Neuronal stem cell (in vitro differentiated cells): Measurements from ENCODE around the gene ZNF215.

ENCODE experiments used
- DNase-seq: peaks from one replicate; pipeline ENCODE4 v3.0.0-alpha.2; 2013; ENCODE audit warnings: low spot score
- H2AFZ ChIP-seq: one replicate; pipeline ENCODE4 v1.6.1; 2013; ENCODE audit warnings: mild to moderate bottlenecking, low read length, inconsistent platforms
- H2AK5ac ChIP-seq: 2 replicates; pipeline ENCODE4 v1.6.1; 2013; ENCODE audit warnings: low read depth, mild to moderate bottlenecking, inconsistent platforms, low read length, moderate library complexity, mixed read lengths
- H2BK120ac ChIP-seq: 2 replicates; pipeline ENCODE4 v1.6.1; 2013; ENCODE audit warnings: low read depth, mild to moderate bottlenecking, inconsistent platforms, low read length, moderate library complexity, mixed read lengths
- H2BK12ac ChIP-seq: one replicate; pipeline ENCODE4 v1.6.1; 2013; ENCODE audit warnings: low read length, inconsistent platforms
- H2BK15ac ChIP-seq: 2 replicates; pipeline ENCODE4 v1.6.1; 2013; ENCODE audit warnings: mild to moderate bottlenecking, low read length, inconsistent platforms, mixed read lengths
- H2BK5ac ChIP-seq: one replicate; pipeline ENCODE4 v1.6.1; 2013; ENCODE audit warnings: inconsistent platforms, mild to moderate bottlenecking, low read length, moderate library complexity
- H3K14ac ChIP-seq: one replicate; pipeline ENCODE4 v1.6.1; 2013; ENCODE audit warnings: low read length, inconsistent platforms
- H3K18ac ChIP-seq: 2 replicates; pipeline ENCODE4 v1.6.1; 2013; ENCODE audit warnings: low read length, inconsistent platforms
- H3K23ac ChIP-seq: 2 replicates; pipeline ENCODE4 v1.6.1; 2013; ENCODE audit warnings: low read depth, mild to moderate bottlenecking, mixed read lengths, low read length, inconsistent platforms; ENCODE audit not compliant: poor library complexity
- H3K27ac ChIP-seq: replicated peaks from 3 replicates; pipeline ENCODE4 v1.5.1; 2013; ENCODE audit warnings: low read length, inconsistent platforms
- H3K27me3 ChIP-seq, 3 experiments: 2 replicates each; pipeline ENCODE4 v1.6.1; 2013; ENCODE audit warnings: low read length in 3 of 3, mild to moderate bottlenecking in 2 of 3, inconsistent platforms in 1 of 3, low read depth in 1 of 3, mixed read lengths in 1 of 3, moderate library complexity in 1 of 3; ENCODE audit not compliant: control insufficient read depth in 3 of 3, insufficient read depth in 3 of 3
- H3K36me3 ChIP-seq, 2 donors: replicated peaks in 1 of 2; 2 replicates each; pipeline ENCODE4 v1.6.1; 2013; ENCODE audit warnings: low read length in 2 of 2; ENCODE audit not compliant: control insufficient read depth in 2 of 2, insufficient read depth in 2 of 2
- H3K4ac ChIP-seq: 2 replicates; pipeline ENCODE4 v1.6.1; 2013; ENCODE audit warnings: inconsistent platforms, mild to moderate bottlenecking, low read length, moderate library complexity
- H3K4me1 ChIP-seq, 2 donors: 1 replicate in 1 of 2; 2 replicates in 1 of 2; pipeline ENCODE4 v1.6.1; 2013; ENCODE audit warnings: low read length in 2 of 2, low read depth in 1 of 2; ENCODE audit not compliant: control insufficient read depth in 2 of 2, insufficient read depth in 1 of 2
- H3K4me2 ChIP-seq: one replicate; pipeline ENCODE4 v1.6.1; 2013; ENCODE audit warnings: mild to moderate bottlenecking, low read length, inconsistent platforms; ENCODE audit not compliant: insufficient read depth, poor library complexity, severe bottlenecking
- H3K4me3 ChIP-seq, 2 donors: 2 replicates each; pipeline ENCODE4 v1.5.1; 2013; ENCODE audit warnings: low read length in 2 of 2, mild to moderate bottlenecking in 2 of 2, inconsistent platforms in 1 of 2, moderate library complexity in 1 of 2
- H3K79me1 ChIP-seq: one replicate; pipeline ENCODE4 v1.6.1; 2013; ENCODE audit warnings: low read depth, mild to moderate bottlenecking, inconsistent platforms, low read length, moderate library complexity
- H3K9ac ChIP-seq: one replicate; pipeline ENCODE4 v1.6.1; 2013; ENCODE audit warnings: mild to moderate bottlenecking, low read depth, low read length, inconsistent platforms; ENCODE audit not compliant: poor library complexity
- H3K9me3 ChIP-seq, 2 donors: replicated peaks in 1 of 2; 2 replicates each; pipeline versions ENCODE3 to v1.6.1; 2013; ENCODE audit warnings: low read length in 2 of 2, mild to moderate bottlenecking in 2 of 2, inconsistent platforms in 1 of 2, low read depth in 1 of 2, mixed read lengths in 1 of 2, moderate library complexity in 1 of 2; ENCODE audit not compliant: control insufficient read depth in 2 of 2, insufficient read depth in 1 of 2
- H4K8ac ChIP-seq: one replicate; pipeline ENCODE4 v1.6.1; 2013; ENCODE audit warnings: low read depth, mild to moderate bottlenecking, inconsistent platforms, low read length, moderate library complexity
- H4K91ac ChIP-seq: one replicate; pipeline ENCODE4 v1.6.1; 2013; ENCODE audit warnings: low read length, low read depth, mild to moderate bottlenecking, inconsistent platforms; ENCODE audit not compliant: poor library complexity
- WGBS, 2 donors: extraction: QIAGEN DNeasy Blood & Tissue Kit; methylation state at CpG; one replicate each; pipeline ENCODE4 v1.1.7; 2013; ENCODE audit warnings: missing lambda C conversion rate in 2 of 2, mixed read lengths in 1 of 2; ENCODE audit not compliant: insufficient read length in 2 of 2, insufficient replicate concordance in 1 of 2; ENCODE audit errors: extremely low coverage in 2 of 2; 5-methylcytosine and 5-hydroxymethylcytosine counted together

The ZNF215 gene

DNA sequence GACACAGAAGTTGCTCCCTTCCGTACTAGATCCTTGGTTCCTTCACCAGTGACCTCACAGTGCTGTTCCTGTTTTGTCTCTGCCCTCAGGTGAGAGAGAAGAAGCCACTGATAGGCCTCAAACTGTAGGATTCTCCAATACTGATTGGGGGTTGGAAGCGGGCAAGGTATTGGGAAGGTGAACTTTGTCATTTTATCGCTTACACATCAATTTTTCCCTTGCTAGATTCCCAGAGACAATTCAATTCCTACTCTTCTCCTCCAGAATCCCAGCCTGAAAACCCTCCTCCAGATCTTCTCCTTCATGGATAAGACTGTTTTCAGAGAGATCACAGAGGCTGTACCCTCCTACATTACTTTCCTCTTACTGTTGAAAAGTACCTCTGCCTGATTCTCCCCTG lies 14.8 kb upstream of the ZNF215 start:
- no peak overlapping the region for H2AK5ac ChIP-seq
- no peak overlapping the region for H2BK15ac ChIP-seq
- no CpG with 5 or more reads among the region's 3 CpGs for WGBS, 2 donors
- H3K9me3 ChIP-seq, result no peaks in the 10 kb centered on the region
- no peak overlapping the region for H3K18ac ChIP-seq
- H3K27ac ChIP-seq, result no peak overlapping the region
- H3K9ac ChIP-seq, result no peak overlapping the region
- no peaks in the 10 kb centered on the region for H3K4me1 ChIP-seq
- H3K4me3 ChIP-seq, result peak overlapping the region in 1 of 2 donors; percentile 22
- DNase-seq, result no peak
- H4K8ac ChIP-seq, result no peak overlapping the region
- no peak overlapping the region for H3K4ac ChIP-seq
- no peak overlapping the region for H2BK120ac ChIP-seq
- no peak overlapping the region for H3K14ac ChIP-seq
- H3K4me2 ChIP-seq, result no peak overlapping the region
- H3K27me3 ChIP-seq, result no peaks in the 10 kb centered on the region
- H2BK5ac ChIP-seq, result no peak overlapping the region
- H3K36me3 ChIP-seq, result no peaks in the 10 kb centered on the region
- no peaks in the 10 kb centered on the region for H3K79me1 ChIP-seq
- no peak overlapping the region for H4K91ac ChIP-seq
- H3K23ac ChIP-seq, result no peak overlapping the region
- no peak overlapping the region for H2BK12ac ChIP-seq
- H2AFZ ChIP-seq, result no peak overlapping the region

DNA sequence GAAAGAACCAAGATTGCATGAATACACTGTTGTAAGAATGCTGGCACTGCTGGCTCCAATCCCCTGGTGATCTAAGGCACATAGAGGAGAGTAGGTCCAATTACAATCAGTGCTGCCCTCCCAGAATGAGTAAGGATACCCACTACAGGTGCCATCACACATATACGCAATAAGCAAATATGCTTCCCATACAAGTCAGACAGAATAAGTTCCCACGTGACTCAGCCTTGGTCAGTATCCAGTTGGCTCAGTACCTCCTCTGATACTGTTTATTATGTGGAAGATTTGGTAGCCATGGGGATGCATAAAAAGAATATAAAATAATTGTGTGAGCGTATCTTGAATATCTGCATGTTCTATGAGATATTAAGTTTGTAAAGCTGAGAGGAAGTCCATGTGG lies 14.3 kb upstream of the ZNF215 start:
- Histone ChIP-seq H3K79me1 (no peaks in the 10 kb centered on the region), H2AFZ (no peak overlapping the region), H2BK5ac (no peak overlapping the region), H3K18ac (no peak overlapping the region), H3K27ac (no peak overlapping the region), H3K14ac (no peak overlapping the region), H3K9me3 (no peaks in the 10 kb centered on the region), H3K4me2 (no peak overlapping the region), H4K91ac (no peak overlapping the region), H2BK15ac (no peak overlapping the region), H3K4ac (no peak overlapping the region), H3K9ac (no peak overlapping the region), H3K23ac (no peak overlapping the region), H4K8ac (no peak overlapping the region), H3K4me1 (no peaks in the 10 kb centered on the region), H2BK120ac (no peak overlapping the region), H3K27me3 (no peaks in the 10 kb centered on the region), H2AK5ac (no peak overlapping the region), H3K4me3 (no peak overlapping the region), H3K36me3 (no peaks in the 10 kb centered on the region), H2BK12ac (no peak overlapping the region)
- DNase-seq, result no peak
- 100% methylated on average over 1 of the region's 3 CpGs; no CpG with 5 or more reads in 1 of the 2 donors for WGBS, 2 donors

DNA sequence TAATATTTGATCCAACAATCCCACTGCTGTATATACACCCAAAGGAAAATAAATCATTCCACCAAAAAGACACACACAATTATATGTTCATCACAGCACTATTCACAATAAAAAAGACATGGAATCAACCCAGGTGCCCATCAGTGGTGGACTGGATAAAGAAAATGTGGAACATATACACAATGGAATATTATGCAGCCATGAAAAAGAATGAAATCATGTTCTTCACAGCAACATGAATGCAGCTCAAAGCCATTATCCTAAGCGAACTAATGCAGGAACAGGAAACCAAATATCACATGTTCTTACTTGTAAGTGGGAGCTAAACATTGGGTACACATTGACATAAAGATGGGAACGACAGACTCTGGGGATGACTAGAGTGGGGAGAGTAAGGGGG lies 6.5 kb upstream of the ZNF215 start:
- Histone ChIP-seq H2AFZ (no peak overlapping the region), H3K36me3 (no peaks in the 10 kb centered on the region), H4K8ac (no peak overlapping the region), H3K79me1 (no peaks in the 10 kb centered on the region), H3K9ac (no peak overlapping the region), H3K23ac (no peak overlapping the region), H3K4me1 (no peaks in the 10 kb centered on the region), H2BK5ac (no peak overlapping the region), H3K4me2 (no peak overlapping the region), H3K14ac (no peak overlapping the region), H2BK12ac (no peak overlapping the region), H2BK15ac (no peak overlapping the region), H3K27ac (no peak overlapping the region), H3K9me3 (no peaks in the 10 kb centered on the region), H2AK5ac (no peak overlapping the region), H3K27me3 (no peaks in the 10 kb centered on the region), H3K18ac (no peak overlapping the region), H2BK120ac (no peak overlapping the region), H3K4ac (no peak overlapping the region), H3K4me3 (no peak overlapping the region), H4K91ac (no peak overlapping the region)
- no peak for DNase-seq
- no CpG with 5 or more reads among the region's 2 CpGs for WGBS, 2 donors

DNA sequence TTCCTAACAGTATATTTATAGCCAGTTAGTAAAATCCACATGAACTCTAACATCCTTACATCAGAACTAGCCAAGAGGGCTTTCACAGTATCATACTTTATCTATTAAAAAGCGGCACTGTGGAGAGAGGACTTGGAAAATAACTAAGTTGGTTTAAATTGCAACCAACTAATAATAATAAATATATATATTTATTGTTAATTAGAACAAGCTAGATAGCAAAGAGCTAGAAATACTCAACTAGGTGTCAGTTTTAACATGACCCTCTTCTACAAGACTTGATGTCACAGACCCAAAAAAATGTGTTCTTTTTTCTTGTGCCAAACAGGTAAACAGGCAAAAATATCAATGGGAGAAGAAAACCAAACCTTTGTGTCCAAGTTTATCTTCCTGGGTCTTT lies 5.5 kb upstream of the ZNF215 start, which contains the start of gene OR2D3:
OR2D3 (plus strand) TSS at position 301 of the 400 bp plus-strand sequence; CDS start at position 301, 0 bp downstream.
- WGBS, 2 donors, result no CpG with 5 or more reads among the region's 1 CpG

More for the DNA sequence above, 5.5 kb upstream of the ZNF215 start, which contains the start of gene OR2D3:
- no peak within 1 kb of the TSS for H4K8ac ChIP-seq
- no peak within 1 kb of the TSS for H3K23ac ChIP-seq
- peaks cover 0 to 2% of the 10 kb centered on the region in 2 donors for H3K4me1 ChIP-seq
- H3K9me3 ChIP-seq, result no peaks in the 10 kb centered on the region
- no peak within 1 kb of the TSS for H2BK120ac ChIP-seq
- H3K18ac ChIP-seq, result no peak within 1 kb of the TSS
- H3K4me3 ChIP-seq, result no peak within 1 kb of the TSS
- no peaks in the 10 kb centered on the region for H3K27me3 ChIP-seq
- H2BK15ac ChIP-seq, result no peak within 1 kb of the TSS
- H4K91ac ChIP-seq, result no peak within 1 kb of the TSS
- no peak within 1 kb of the TSS for H3K9ac ChIP-seq
- H2BK12ac ChIP-seq, result no peak within 1 kb of the TSS
- H2AK5ac ChIP-seq, result no peak within 1 kb of the TSS
- no peak within 1 kb of the TSS for H3K4me2 ChIP-seq
- no peak within 1 kb of the TSS for H3K4ac ChIP-seq
- no peaks in the 10 kb centered on the region for H3K79me1 ChIP-seq
- no peak within 1 kb of the TSS for H2BK5ac ChIP-seq
- H3K36me3 ChIP-seq, result no peaks in the 10 kb centered on the region
- H2AFZ ChIP-seq, result no peak within 1 kb of the TSS
- H3K27ac ChIP-seq, result no peak within 1 kb of the TSS
- H3K14ac ChIP-seq, result no peak within 1 kb of the TSS
- DNase-seq, result no peak
